Vagina (tissue), 2 donors: ENCODE results near the gene CDK15.

ENCODE experiments used
- POLR2A ChIP-seq, 2 donors: fragments of 450-650 bp; IDR thresholded peaks; one replicate each; pipeline ENCODE4 v1.6.1; 2017; ENCODE audit warnings: antibody characterized with exemption in 2 of 2, mild to moderate bottlenecking in 2 of 2, moderate library complexity in 2 of 2
- POLR2AphosphoS5 ChIP-seq, 2 donors: sonication (generic); formaldehyde crosslinking; IDR thresholded peaks; one replicate each; pipeline ENCODE4 v1.9.0; 2017; ENCODE audit warnings: antibody characterized with exemption in 2 of 2, mild to moderate bottlenecking in 2 of 2, low read depth in 1 of 2; ENCODE audit not compliant: insufficient read depth in 1 of 2
- TF ChIP-seq, protein P1 (sequence below), 3 experiments: fragments of 450-650 bp in 2 of 3; fragments of 200-600 bp in 1 of 3; sonication (generic) in 1 of 3; IDR thresholded peaks; one replicate each; pipeline ENCODE4 v1.5.1; 2017 to 2019; ENCODE audit warnings: antibody characterized with exemption in 3 of 3, mild to moderate bottlenecking in 2 of 3, moderate library complexity in 2 of 3

DNA sequence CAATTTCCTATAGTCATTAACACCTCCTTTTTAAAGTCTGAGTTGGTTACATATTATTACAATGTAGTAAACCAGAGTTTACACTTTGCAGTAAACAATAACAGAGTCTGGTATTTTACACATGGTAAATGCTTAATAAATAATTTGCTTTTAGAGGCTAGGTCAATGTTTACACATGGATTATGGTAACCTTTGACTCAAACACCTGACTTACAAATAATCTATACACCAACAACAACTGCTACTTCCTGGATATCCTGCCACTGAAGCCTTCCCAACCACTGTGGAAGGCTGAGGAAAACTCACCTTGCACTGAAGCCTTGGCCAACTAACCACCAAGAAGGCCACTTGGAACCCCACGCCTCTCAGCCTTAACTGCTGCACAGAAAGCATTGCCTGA is 31.0 kb upstream of the CDK15 start:
- TF ChIP-seq, protein P1, sequence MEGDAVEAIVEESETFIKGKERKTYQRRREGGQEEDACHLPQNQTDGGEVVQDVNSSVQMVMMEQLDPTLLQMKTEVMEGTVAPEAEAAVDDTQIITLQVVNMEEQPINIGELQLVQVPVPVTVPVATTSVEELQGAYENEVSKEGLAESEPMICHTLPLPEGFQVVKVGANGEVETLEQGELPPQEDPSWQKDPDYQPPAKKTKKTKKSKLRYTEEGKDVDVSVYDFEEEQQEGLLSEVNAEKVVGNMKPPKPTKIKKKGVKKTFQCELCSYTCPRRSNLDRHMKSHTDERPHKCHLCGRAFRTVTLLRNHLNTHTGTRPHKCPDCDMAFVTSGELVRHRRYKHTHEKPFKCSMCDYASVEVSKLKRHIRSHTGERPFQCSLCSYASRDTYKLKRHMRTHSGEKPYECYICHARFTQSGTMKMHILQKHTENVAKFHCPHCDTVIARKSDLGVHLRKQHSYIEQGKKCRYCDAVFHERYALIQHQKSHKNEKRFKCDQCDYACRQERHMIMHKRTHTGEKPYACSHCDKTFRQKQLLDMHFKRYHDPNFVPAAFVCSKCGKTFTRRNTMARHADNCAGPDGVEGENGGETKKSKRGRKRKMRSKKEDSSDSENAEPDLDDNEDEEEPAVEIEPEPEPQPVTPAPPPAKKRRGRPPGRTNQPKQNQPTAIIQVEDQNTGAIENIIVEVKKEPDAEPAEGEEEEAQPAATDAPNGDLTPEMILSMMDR (IDR thresholded peaks at IDR 0.05), result no peak
- TF ChIP-seq POLR2AphosphoS5 (IDR thresholded peaks at IDR 0.05; ENCODE audit: insufficient read depth in 1 of 2, low read depth in 1 of 2) (no peak), POLR2A (IDR thresholded peaks at IDR 0.05) (no peak)
